ENCODE results near the gene SLC25A39. TPM values are rescaled to one million over a fixed set of nuclear protein-coding genes. Genes with fewer than 3 reads are reported as not detected.

SLC25A39 gene
- total and polyA plus RNA-seq, 2 of the 4 experiments (the other 2 are of a cell fraction): 49.1 to 99.7 TPM

- Histone ChIP-seq H2AK5ac (ENCODE audit: low read depth, low read length) (no peak overlapping the region), H3K79me1 (ENCODE audit: low read depth in 1 of 2, low read length in 2 of 2) (no peaks in the 10 kb centered on the region), H4K20me1 (ENCODE audit: insufficient read depth, low read length) (no peaks in the 10 kb centered on the region), H3K4me1 (ENCODE audit: control insufficient read depth, insufficient read depth, low read length) (no peaks in the 10 kb centered on the region), H2BK5ac (ENCODE audit: low read depth, low read length, poor library complexity, severe bottlenecking) (no peak overlapping the region), H3K23ac (ENCODE audit: low read depth, low read length) (no peak overlapping the region), H2BK15ac (ENCODE audit: low read depth, low read length) (no peak overlapping the region), H3K36me3 (ENCODE audit: control insufficient read depth, insufficient read depth, low read length) (no peaks in the 10 kb centered on the region), H2AK9ac (replicated peaks; ENCODE audit: low read depth, low read length, poor library complexity) (no peak overlapping the region), H2BK20ac (ENCODE audit: low read depth, low read length) (no peak overlapping the region), H3K9me3 (ENCODE audit: control insufficient read depth, insufficient read depth, low read length) (no peaks in the 10 kb centered on the region), H3K18ac (ENCODE audit: low read depth, low read length) (no peak overlapping the region), H3K9me1 (ENCODE audit: insufficient read depth, low read length) (0 out of 2 replicates have a peak, but pooled peaks cover under 1% of the 10 kb centered on the region), H3K14ac (replicated peaks; ENCODE audit: low read depth, low read length) (no peak overlapping the region), H4K91ac (ENCODE audit: insufficient read depth, low read depth, low read length) (no peak overlapping the region), H3K4ac (ENCODE audit: low read depth, low read length) (no peak overlapping the region), H2BK120ac (ENCODE audit: low read depth, low read length) (no peak overlapping the region), H4K5ac (ENCODE audit: low read depth, low read length) (no peak overlapping the region), H4K8ac (ENCODE audit: low read depth in 2 of 2, low read length in 2 of 2) (no peak overlapping the region), H3K4me2 (ENCODE audit: low read depth, low read length) (no peak overlapping the region), H3K27ac (ENCODE audit: insufficient read depth, low read length) (no peak overlapping the region), H3K9ac (ENCODE audit: low read depth, low read length) (no peak overlapping the region), H3K27me3 (ENCODE audit: control insufficient read depth, insufficient read depth, low read length) (peaks cover 13% of the 10 kb centered on the region; the same call in 1 of the 2 replicates), H3K4me3 (ENCODE audit: insufficient read depth, low read depth, low read length) (no peak overlapping the region), H3K56ac (ENCODE audit: extremely low read depth, insufficient read depth, low read length) (no peak overlapping the region), H2AFZ (replicated peaks; ENCODE audit: low read length, poor library complexity) (no peak overlapping the region)
- no TSS peak for BruUV-seq (replicated peaks)
- ATAC-seq (ENCODE audit: low read depth): no peak
- in situ Hi-C loops (cut with MboI; ENCODE audit: low sequenced_read_pairs): no loop called here
- intact Hi-C loops (cut with micrococcal nuclease): no loop called here
- dilution Hi-C loops (cut with HindIII; ENCODE audit: low sequenced_read_pairs, unreplicated experiment): no loop called here
- DNase-seq: peak; percentile 39
- POLR2A ChIA-PET (ENCODE audit: unreplicated experiment): no interaction called here
- TF ChIP-seq MAFK (IDR thresholded peaks at IDR 0.05; ENCODE audit: low read depth, low read length) (no peak), BHLHE40 (IDR thresholded peaks at IDR 0.05; ENCODE audit: low read depth, low read length) (peak; percentile 35; the same call in 1 of the 2 replicates), SMC3 (IDR thresholded peaks at IDR 0.05; ENCODE audit: low read depth, low read length) (no peak), NFE2L2 (IDR thresholded peaks at IDR 0.05; ENCODE audit: low read depth, low read length) (no peak), USF2 (IDR thresholded peaks at IDR 0.05; ENCODE audit: low read depth, low read length) (no peak), FOS (IDR thresholded peaks at IDR 0.05; ENCODE audit: low read depth, low read length) (no peak), CEBPB (IDR thresholded peaks at IDR 0.05; ENCODE audit: low read depth, low read length) (no peak), MXI1 (IDR thresholded peaks at IDR 0.05; ENCODE audit: borderline replicate concordance, low read depth, low read length) (no peak)
- WGBS, 2 experiments (ENCODE audit: extremely low coverage in 2 of 2, insufficient read length in 1 of 2): no CpG with 5 or more reads among the region's 6 CpGs
- CTCF ChIA-PET: no interaction called here
Measured at GRCh38 chr17:44338702-44339101, 14.1 kb upstream of the SLC25A39 start.

Data from IMR-90 (cell line).